Measurements from ENCODE around the gene NEUROD6.

Gene NEUROD6

GRCh38 chr7:31333291-31333690, 7.2 kb downstream of the NEUROD6 start:
- no peak for DNase-seq (ENCODE audit: low read depth)

DNA sequence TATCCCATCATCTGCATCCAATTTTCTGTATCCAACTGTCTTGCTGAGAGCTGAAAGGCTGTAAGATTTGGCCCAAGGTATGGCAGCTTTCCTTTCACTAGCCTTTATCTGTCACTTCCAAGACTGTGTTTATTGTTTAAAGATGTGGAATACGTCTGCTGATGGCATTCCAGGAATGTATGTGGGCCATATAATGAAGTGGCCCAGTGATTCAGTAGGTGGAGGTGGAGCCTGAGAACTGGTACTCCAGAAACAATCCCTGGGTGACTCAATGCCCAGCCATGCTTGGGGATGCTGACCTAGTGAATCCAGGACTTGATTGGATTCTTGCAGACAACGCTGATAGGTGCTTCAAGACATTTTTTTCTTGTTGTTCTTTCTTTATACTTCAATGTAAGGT, 13.5 kb downstream of the NEUROD6 start:
- no peak for DNase-seq (ENCODE audit: low read depth)

- no peak for DNase-seq (ENCODE audit: low read depth)
Measured at GRCh38 chr7:31326416-31326815, 14.1 kb downstream of the NEUROD6 start.

DNA sequence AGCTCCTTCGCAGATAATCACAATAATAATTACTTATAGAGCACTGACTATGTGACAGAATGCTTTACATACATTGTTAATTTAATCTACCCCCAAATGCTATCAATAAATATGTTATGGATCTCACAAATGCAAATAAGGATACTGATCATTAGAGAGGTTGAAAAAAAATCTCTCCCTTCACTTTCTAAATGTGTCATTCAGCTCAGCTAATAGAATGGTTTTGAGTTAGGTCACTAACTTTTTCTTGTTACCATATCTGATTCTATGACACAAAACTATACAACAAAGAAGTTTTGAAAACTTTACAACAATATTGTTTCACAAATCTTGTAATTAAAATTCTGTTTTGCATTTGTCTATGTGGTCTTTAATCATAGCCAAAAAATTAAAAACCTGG, 17.4 kb downstream of the NEUROD6 start:
- no peak for DNase-seq (ENCODE audit: low read depth)

- no peak for DNase-seq (ENCODE audit: low read depth)
Measured at GRCh38 chr7:31320675-31321074, 19.9 kb downstream of the NEUROD6 start.

DNA sequence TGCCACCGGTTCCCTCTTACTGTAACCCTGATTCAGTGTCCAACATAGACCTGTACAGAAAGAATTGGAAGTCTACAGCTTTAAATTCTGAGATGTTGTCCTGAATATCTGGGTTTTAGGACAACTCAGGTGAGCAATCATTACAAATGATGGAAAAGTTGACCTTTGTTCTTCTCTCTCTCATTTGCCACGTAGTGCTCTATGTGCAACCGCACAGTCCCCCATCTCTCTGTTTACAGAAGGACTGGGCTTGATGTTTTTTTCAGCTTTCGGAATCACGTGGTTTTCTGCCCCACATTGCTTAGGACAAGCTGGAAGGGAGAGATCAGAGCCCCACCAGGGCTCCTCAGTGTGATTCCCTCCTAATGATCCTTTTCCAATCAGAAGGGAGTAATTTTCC, 22.2 kb downstream of the NEUROD6 start:
- DNase-seq (ENCODE audit: low read depth): no peak

DNA sequence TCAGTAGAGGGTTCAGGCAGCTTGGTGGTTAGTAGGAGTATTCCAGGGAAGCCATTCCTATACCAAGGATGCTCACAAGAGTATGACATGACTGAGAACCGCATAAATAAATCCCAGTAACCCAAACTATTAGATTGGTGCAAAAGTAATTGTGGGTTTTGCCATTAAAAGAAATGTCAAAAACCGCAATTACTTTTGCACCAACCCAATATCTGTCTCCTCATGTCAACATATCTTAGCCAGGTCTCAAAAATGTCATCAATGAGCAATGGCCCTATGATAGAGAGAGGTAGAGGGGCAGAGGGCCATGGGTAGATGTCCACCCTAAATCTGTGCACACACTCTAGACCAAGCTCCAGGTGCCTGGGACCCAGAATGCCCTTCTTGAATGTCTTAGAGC, 23.6 kb downstream of the NEUROD6 start:
- no peak for DNase-seq (ENCODE audit: low read depth)

DNA sequence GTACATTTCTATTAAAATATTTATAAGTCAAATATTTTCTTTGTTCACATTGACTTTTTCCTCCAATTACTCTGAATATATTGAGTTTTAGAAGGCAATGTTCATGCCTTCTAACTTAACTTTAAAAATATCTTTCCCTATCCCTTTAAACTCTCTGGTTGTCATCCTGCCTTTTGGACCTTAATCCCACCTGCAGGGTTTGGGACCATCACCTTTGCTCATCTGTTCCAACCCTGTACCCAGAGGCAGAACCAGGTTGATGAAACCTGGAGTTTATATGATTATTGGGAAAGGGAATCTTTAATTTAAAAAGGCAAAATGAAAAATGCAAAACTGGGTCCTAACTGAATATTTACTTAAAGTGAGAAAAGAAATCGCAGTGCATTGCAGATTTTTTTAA, 24.8 kb downstream of the NEUROD6 start:
- no peak for DNase-seq (ENCODE audit: low read depth)

DNA sequence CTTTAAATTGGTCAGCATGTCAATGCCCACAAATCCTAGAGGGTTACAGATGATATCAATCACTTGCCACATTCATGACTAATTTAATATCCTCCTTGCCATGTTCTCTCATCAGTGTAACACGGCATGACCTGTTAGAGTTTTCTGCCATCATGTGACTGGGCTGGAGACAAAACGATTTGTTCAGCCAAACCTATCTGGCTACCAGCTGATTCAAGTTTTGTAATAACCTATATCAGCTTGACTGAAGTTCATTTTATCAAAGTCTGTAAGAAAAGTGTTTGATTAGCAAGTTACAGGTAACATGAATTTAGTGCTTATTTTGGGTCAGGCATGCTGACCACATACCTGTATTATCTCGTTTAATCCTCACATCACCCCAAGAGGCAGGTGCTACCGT, 25.7 kb downstream of the NEUROD6 start:
- DNase-seq (ENCODE audit: low read depth): no peak

GRCh38 chr7:31312889-31313288, 27.6 kb downstream of the NEUROD6 start:
- no peak for DNase-seq (ENCODE audit: low read depth)

DNA sequence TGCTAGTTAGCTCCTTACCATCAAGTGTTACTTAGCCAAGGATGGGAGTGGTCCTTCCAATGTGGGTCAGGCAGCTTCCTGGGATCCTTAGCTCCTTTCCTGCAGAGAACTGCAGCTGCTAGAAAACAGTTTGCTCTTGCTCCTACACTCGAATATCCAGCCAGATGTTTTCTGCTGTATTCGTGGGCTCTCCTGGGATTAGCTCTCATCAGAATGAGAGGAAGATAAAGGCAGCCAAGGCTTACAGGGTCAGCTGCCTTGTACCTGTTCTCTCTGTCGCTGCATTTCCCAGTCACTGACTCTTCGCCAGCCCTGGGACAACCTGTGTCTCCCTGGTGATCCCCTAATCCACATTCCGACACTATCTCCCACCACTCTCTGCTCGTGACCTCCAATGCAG, 29.0 kb downstream of the NEUROD6 start:
- no peak for DNase-seq (ENCODE audit: low read depth)

DNA sequence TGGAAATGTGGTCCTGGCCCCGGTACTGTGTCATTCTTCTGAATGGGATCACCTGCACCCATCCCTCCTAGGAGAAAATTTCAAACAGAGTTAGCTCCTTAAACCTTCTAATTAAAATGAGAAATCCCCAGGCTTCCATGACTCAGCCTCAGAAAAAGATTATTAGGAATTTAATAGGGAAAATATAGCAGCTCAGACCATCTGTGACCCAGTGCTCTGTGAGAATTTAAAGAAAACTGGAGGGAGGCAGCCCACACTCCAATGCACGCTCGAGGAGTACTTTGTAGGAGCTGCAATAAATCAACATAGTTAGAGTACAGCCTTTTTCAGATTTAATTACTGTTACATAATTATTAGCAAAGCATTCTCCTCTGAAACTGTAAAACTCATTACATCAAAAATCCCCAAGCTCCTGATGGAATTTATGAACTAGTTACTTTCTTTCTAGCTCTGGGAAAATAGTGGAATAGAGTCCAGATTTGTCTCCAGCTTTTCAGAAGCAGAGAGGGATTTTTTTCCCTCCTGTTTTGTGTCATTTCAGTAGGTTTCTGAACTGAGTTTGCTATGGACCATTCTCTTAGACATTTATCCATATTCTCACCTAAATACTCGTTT, 30.1 kb downstream of the NEUROD6 start:
- no peak for DNase-seq (ENCODE audit: low read depth)

DNA sequence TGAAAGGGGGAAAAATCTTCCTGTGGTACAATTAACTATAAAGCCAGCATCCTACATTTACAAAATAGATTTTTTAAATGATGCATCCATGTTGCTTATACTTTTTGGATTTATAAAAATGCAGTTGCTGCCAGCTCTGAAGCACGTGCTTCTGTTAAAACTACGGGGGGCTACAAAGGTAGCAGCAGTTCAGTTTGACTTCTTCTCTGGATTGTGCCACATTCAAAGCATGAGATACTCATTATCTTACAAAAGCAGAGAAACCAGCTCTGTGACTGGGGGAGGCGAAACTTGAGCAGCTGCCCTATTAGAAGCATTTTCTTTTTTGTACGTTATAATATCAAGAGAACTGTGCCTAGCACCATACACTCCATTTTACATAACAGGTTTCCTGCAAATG, 31.1 kb downstream of the NEUROD6 start:
- no peak for DNase-seq (ENCODE audit: low read depth)

GRCh38 chr7:31308652-31309051, 31.9 kb downstream of the NEUROD6 start:
- no peak for DNase-seq (ENCODE audit: low read depth)

- DNase-seq (ENCODE audit: low read depth): no peak
Measured at GRCh38 chr7:31307972-31308371, 32.6 kb downstream of the NEUROD6 start.

GRCh38 chr7:31305260-31305659, 35.3 kb downstream of the NEUROD6 start:
- DNase-seq (ENCODE audit: low read depth): no peak

GRCh38 chr7:31304446-31304845, 36.1 kb downstream of the NEUROD6 start:
- no peak for DNase-seq (ENCODE audit: low read depth)

- DNase-seq (ENCODE audit: low read depth): no peak
Measured at GRCh38 chr7:31302356-31302755, 38.2 kb downstream of the NEUROD6 start.

DNA sequence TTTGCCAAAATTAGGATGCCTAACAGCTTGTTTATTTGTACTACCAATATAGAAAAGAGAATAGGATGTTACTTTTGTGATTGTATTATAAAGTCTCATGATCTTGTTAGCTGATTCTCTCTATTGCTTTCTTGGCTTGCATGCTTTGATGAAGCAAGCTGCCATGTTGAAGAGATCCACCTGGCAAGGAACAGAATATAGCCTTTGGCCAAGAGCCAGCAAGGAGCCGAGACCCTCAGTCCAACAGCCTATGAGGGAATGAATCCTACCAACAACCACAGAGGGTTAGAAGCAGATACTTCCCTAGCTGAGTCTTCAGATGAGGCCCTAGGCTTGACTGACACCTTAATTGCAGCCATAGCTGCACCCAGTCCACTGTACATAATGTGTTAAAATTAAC, 41.2 kb downstream of the NEUROD6 start:
- no peak for DNase-seq (ENCODE audit: low read depth)

DNA sequence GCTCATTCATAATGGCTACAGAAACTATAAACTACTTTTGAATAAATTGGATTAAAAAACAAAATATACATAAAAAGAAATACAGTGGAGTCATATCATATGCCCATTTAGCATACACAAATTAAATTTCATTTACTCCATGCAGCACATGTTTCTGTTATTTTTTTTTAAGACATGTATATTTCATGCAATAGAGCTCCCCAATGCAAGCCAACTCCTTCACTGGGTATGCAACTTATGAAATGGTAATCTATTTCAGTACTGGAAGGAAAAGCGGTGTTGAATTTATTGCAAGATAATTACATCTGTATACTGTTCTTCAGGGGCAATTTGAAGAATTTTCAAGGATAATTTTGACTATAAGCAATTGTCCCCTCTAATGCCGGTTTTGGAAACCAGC, 49.9 kb downstream of the NEUROD6 start:
- no peak for DNase-seq (ENCODE audit: low read depth)
